MM.1S (cell line): ENCODE measurements around the gene TNRC18.
"Not testable (repeated sequence)": the region's sequence is repeated elsewhere in the genome, so short reads cannot be mapped to it uniquely, and the experiment has no call there.

Source experiments
- DNase-seq: peaks from one replicate; pipeline ENCODE4 v3.0.0-alpha.2; 2015
- H2AFZ ChIP-seq: fragments of 300-600 bp; sonication (generic); 2 replicates; pipeline ENCODE4 v1.6.0; 2016; ENCODE audit warnings: antibody characterized with exemption, low read length
- H3F3A ChIP-seq: fragments of 300-600 bp; sonication (generic); 2 replicates; pipeline ENCODE4 v1.6.1; 2016; ENCODE audit warnings: mild to moderate bottlenecking, antibody characterized with exemption, low read length, moderate library complexity, mixed read lengths; ENCODE audit not compliant: insufficient read depth
- H3K27ac ChIP-seq: fragments of 300-600 bp; sonication (generic); 2 replicates; pipeline ENCODE4 v1.5.1; 2016; ENCODE audit warnings: mild to moderate bottlenecking, low read length
- H3K27me3 ChIP-seq: fragments of 300-600 bp; sonication (generic); replicated peaks from 2 replicates; pipeline ENCODE4 v1.6.0; 2016; ENCODE audit warnings: low read length; ENCODE audit not compliant: insufficient read depth
- H3K36me3 ChIP-seq: fragments of 300-600 bp; sonication (generic); replicated peaks from 2 replicates; pipeline ENCODE4 v1.6.1; 2016; ENCODE audit warnings: mild to moderate bottlenecking, low read length, mixed read lengths; ENCODE audit not compliant: insufficient read depth
- H3K4me1 ChIP-seq: fragments of 300-600 bp; sonication (generic); 2 replicates; pipeline ENCODE4 v1.6.1; 2016; ENCODE audit warnings: low read length, mixed read lengths
- H3K4me2 ChIP-seq: fragments of 300-600 bp; sonication (generic); 2 replicates; pipeline ENCODE4 v1.6.0; 2016; ENCODE audit warnings: low read depth, low read length
- H3K4me3 ChIP-seq: fragments of 300-600 bp; sonication (generic); 2 replicates; pipeline ENCODE4 v1.5.1; 2016; ENCODE audit warnings: low read length, mixed read lengths
- H3K79me2 ChIP-seq: fragments of 300-600 bp; sonication (generic); 2 replicates; pipeline ENCODE4 v1.6.1; 2016; ENCODE audit warnings: mixed run types, low read length, mixed read lengths
- H3K9ac ChIP-seq: fragments of 300-600 bp; sonication (generic); 2 replicates; pipeline ENCODE4 v1.6.1; 2016; ENCODE audit warnings: low read length, mixed read lengths
- H3K9me2 ChIP-seq: fragments of 300-600 bp; sonication (generic); replicated peaks from 2 replicates; pipeline ENCODE4 v1.6.1; 2016; ENCODE audit warnings: mild to moderate bottlenecking, low read length, mixed read lengths; ENCODE audit not compliant: insufficient read depth
- H3K9me3 ChIP-seq: fragments of 300-600 bp; sonication (generic); replicated peaks from 2 replicates; pipeline ENCODE4 v1.6.1; 2016; ENCODE audit warnings: mild to moderate bottlenecking, low read length, mixed read lengths; ENCODE audit not compliant: insufficient read depth
- H4K20me1 ChIP-seq: fragments of 300-600 bp; sonication (generic); 2 replicates; pipeline ENCODE4 v1.6.1; 2016; ENCODE audit warnings: mild to moderate bottlenecking, low read length, moderate library complexity, mixed read lengths; ENCODE audit not compliant: insufficient read depth
- EZH2 ChIP-seq: fragments of 300-600 bp; sonication (generic); optimal IDR thresholded peaks from 2 replicates; pipeline ENCODE3; 2017; ENCODE audit warnings: low read depth, mild to moderate bottlenecking, antibody characterized with exemption, low read length, mixed read lengths
- EZH2phosphoT487 ChIP-seq: fragments of 300-600 bp; sonication (generic); IDR thresholded peaks from 2 replicates; pipeline ENCODE4 v1.6.1; 2018; ENCODE audit warnings: antibody characterized with exemption, low read length
- TF ChIP-seq, protein P1 (sequence below): fragments of 300-600 bp; sonication (generic); IDR thresholded peaks from 2 replicates; pipeline ENCODE4 v1.5.1; 2016; ENCODE audit warnings: antibody characterized with exemption, low read length, mixed read lengths

Gene TNRC18

DNA sequence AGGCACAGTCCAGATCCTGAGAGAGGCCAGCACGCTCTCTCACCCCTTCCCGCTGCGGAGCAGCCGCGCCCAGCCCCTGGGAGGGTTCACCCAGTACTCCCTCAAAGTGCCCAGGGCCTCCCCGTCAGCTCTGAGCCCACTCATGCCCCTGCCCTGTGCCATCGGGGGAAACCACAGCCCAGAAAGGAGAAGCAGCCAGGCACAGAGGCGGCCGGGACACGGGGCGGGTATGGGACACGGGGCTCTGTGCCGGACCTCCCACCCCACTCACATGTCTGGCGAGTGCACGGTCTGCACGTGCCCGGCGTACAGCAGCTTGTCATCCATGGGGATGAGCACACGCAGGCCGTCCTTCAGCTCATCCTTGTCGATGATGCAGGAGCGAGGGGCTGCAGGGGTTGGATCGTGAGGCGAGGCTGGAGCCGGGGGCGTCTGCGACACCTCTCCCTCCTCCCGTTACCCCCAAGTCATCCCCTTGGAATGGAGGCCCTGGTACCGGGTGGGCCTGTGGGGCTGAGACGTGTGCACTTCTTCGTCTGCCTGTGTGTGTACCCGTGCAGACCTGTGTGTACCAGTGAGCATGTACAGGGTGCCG is 102.7 kb downstream of the TNRC18 start:
- no peaks in the 10 kb centered on the region for H4K20me1 ChIP-seq
- no peaks in the 10 kb centered on the region for H3K9me2 ChIP-seq
- H3K9me3 ChIP-seq = no peaks in the 10 kb centered on the region
- H3K27ac ChIP-seq = no peak overlapping the region
- no peak overlapping the region for H3K4me3 ChIP-seq
- H3F3A ChIP-seq = no peaks in the 10 kb centered on the region
- TF ChIP-seq EZH2 (no peak), EZH2phosphoT487 (no peak)
- TF ChIP-seq, protein P1, sequence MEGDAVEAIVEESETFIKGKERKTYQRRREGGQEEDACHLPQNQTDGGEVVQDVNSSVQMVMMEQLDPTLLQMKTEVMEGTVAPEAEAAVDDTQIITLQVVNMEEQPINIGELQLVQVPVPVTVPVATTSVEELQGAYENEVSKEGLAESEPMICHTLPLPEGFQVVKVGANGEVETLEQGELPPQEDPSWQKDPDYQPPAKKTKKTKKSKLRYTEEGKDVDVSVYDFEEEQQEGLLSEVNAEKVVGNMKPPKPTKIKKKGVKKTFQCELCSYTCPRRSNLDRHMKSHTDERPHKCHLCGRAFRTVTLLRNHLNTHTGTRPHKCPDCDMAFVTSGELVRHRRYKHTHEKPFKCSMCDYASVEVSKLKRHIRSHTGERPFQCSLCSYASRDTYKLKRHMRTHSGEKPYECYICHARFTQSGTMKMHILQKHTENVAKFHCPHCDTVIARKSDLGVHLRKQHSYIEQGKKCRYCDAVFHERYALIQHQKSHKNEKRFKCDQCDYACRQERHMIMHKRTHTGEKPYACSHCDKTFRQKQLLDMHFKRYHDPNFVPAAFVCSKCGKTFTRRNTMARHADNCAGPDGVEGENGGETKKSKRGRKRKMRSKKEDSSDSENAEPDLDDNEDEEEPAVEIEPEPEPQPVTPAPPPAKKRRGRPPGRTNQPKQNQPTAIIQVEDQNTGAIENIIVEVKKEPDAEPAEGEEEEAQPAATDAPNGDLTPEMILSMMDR = no peak
- no peaks in the 10 kb centered on the region for H3K27me3 ChIP-seq
- no peaks in the 10 kb centered on the region for H3K79me2 ChIP-seq
- no peaks in the 10 kb centered on the region for H3K4me1 ChIP-seq
- H3K9ac ChIP-seq = no peak overlapping the region
- H3K36me3 ChIP-seq = no peaks in the 10 kb centered on the region; the same call in 1 of the 2 replicates
- H2AFZ ChIP-seq = no peak overlapping the region
- no peak overlapping the region for H3K4me2 ChIP-seq
- DNase-seq = no peak

GRCh38 chr7:5320391-5320790 is 103.2 kb downstream of the TNRC18 start:
- no peak overlapping the region for H2AFZ ChIP-seq
- TF ChIP-seq EZH2 (no peak), EZH2phosphoT487 (no peak)
- TF ChIP-seq, protein P1 = no peak
- no peak overlapping the region for H3K4me2 ChIP-seq
- no peaks in the 10 kb centered on the region for H3F3A ChIP-seq
- H3K36me3 ChIP-seq = no peaks in the 10 kb centered on the region; the same call in 1 of the 2 replicates
- no peak overlapping the region for H3K4me3 ChIP-seq
- no peak for DNase-seq
- no peaks in the 10 kb centered on the region for H3K9me2 ChIP-seq
- no peaks in the 10 kb centered on the region for H3K9me3 ChIP-seq
- no peak overlapping the region for H3K9ac ChIP-seq
- H3K79me2 ChIP-seq = no peaks in the 10 kb centered on the region
- H4K20me1 ChIP-seq = no peaks in the 10 kb centered on the region
- H3K27ac ChIP-seq = no peak overlapping the region
- H3K4me1 ChIP-seq = no peaks in the 10 kb centered on the region
- H3K27me3 ChIP-seq = no peaks in the 10 kb centered on the region

DNA sequence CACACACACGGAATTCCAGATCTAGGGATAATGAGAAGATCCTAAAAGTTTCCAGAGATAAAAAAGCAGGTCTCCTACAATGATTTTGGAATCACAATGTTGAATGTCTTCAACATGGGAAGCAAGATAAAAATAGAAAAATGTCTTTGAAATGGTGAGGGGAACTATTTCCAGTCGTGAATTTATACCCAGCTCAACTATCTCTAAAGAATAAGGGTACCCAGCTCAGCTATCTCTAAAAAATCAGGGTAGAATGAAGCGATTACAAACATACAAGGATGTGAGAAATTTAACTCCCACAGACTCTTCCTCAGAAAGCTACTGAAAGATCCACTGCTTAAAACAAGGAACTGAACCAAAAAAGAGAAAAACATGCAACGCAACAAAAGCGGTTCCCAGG is 105.0 kb downstream of the TNRC18 start:
- DNase-seq, H3K79me2 ChIP-seq, H3K27me3 ChIP-seq, H3K9me2 ChIP-seq, H3K36me3 ChIP-seq, H3F3A ChIP-seq, H3K4me2 ChIP-seq, H3K9me3 ChIP-seq, H4K20me1 ChIP-seq, H2AFZ ChIP-seq, H3K9ac ChIP-seq, H3K4me3 ChIP-seq, H3K4me1 ChIP-seq, H3K27ac ChIP-seq: not testable (repeated sequence)

GRCh38 chr7:5315761-5316160 is 107.9 kb downstream of the TNRC18 start:
- Histone ChIP-seq H3K9me2 (no peaks in the 10 kb centered on the region), H2AFZ (no peak overlapping the region), H3K36me3 (no peaks in the 10 kb centered on the region), H3K4me1 (no peaks in the 10 kb centered on the region), H3F3A (no peaks in the 10 kb centered on the region), H3K27me3 (no peaks in the 10 kb centered on the region), H3K27ac (no peak overlapping the region), H3K9ac (no peak overlapping the region), H3K4me3 (no peak overlapping the region), H3K79me2 (no peaks in the 10 kb centered on the region), H3K9me3 (no peaks in the 10 kb centered on the region), H4K20me1 (no peaks in the 10 kb centered on the region), H3K4me2 (no peak overlapping the region)
- DNase-seq = no peak
- TF ChIP-seq EZH2 (no peak), EZH2phosphoT487 (no peak)
- TF ChIP-seq, protein P1 = no peak
